Activated naive CD4-positive, alpha-beta T cell treated with Interleukin-2 at 50 U/mL for 16 hours (primary cell): ENCODE results near the gene LDHD.

ENCODE experiments used
- DNase-seq: peaks from one replicate; pipeline ENCODE4 v3.0.0-alpha.2; 2020

Gene LDHD

GRCh38 chr16:75075688-75076268 lies 40.8 kb downstream of the LDHD start:
- DNase-seq: no peak

GRCh38 chr16:75074920-75075687 lies 41.5 kb downstream of the LDHD start:
- DNase-seq: peak; percentile 81

- no peak for DNase-seq
These were observed 42.2 kb downstream of the LDHD start for GRCh38 chr16:75074304-75074793.

- DNase-seq: no peak
These were observed 42.9 kb downstream of the LDHD start for GRCh38 chr16:75073545-75074303.

- DNase-seq: no peak
These were observed 44.2 kb downstream of the LDHD start for GRCh38 chr16:75072239-75072947.

GRCh38 chr16:75071621-75072020 lies 45.0 kb downstream of the LDHD start:
- DNase-seq: no peak

GRCh38 chr16:75070012-75070841 lies 46.4 kb downstream of the LDHD start:
- no peak for DNase-seq

- DNase-seq: no peak
These were observed 48.2 kb downstream of the LDHD start for GRCh38 chr16:75068085-75069031.

- DNase-seq: no peak
These were observed 49.6 kb downstream of the LDHD start for GRCh38 chr16:75066861-75067447.

- no peak for DNase-seq
These were observed 50.9 kb downstream of the LDHD start for GRCh38 chr16:75065521-75066149.

- peak; percentile 26 for DNase-seq
These were observed 51.5 kb downstream of the LDHD start for GRCh38 chr16:75065149-75065505.

GRCh38 chr16:75064403-75065148 lies 52.0 kb downstream of the LDHD start:
- peak; percentile 32 for DNase-seq

GRCh38 chr16:75063549-75064088 lies 53.0 kb downstream of the LDHD start:
- DNase-seq: no peak

GRCh38 chr16:75062976-75063346 lies 53.6 kb downstream of the LDHD start:
- no peak for DNase-seq

GRCh38 chr16:75062135-75062975 lies 54.2 kb downstream of the LDHD start:
- no peak for DNase-seq
